ENCODE data around the gene FILIP1.

GRCh38 chr6:75372884-75373283 lies 120.7 kb downstream of the FILIP1 start:
- no peak for TF ChIP-seq CTCF (IDR thresholded peaks at IDR 0.05; ENCODE audit: insufficient read depth, low read depth, low read length)
- no peak for TF ChIP-seq EZH2 (IDR thresholded peaks at IDR 0.05; ENCODE audit: insufficient read depth, low read length)
